GM21360 (cell line): Measurements from ENCODE around the gene HLA-DPB1.

Experiments used
- ATAC-seq: cut with Tn5 transposase; IDR thresholded peaks from one replicate; pipeline ENCODE4 v1.9.1; 2021; ENCODE audit warnings: mild to moderate bottlenecking, moderate library complexity; ENCODE audit not compliant: unreplicated experiment

Gene HLA-DPB1

DNA sequence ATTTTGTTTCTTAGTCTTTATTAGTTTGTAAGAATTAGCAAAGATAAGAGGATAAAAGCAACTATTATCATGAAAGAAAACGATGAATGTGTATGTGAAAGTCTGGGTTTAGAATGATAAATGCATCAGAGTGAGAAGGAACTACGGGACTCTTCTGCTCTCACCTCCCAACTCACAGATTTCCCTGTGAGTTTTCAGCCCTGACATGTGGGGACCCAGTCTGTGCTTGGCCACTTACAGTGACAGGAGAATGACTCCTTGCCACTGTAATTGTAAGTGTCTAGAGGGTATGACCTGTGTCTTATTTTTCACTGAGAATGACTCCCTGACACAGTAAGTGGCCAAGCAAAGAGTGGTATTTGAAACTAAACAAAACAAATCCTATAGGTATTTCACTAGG, 4.9 kb upstream of the HLA-DPB1 start:
- ATAC-seq: no peak

DNA sequence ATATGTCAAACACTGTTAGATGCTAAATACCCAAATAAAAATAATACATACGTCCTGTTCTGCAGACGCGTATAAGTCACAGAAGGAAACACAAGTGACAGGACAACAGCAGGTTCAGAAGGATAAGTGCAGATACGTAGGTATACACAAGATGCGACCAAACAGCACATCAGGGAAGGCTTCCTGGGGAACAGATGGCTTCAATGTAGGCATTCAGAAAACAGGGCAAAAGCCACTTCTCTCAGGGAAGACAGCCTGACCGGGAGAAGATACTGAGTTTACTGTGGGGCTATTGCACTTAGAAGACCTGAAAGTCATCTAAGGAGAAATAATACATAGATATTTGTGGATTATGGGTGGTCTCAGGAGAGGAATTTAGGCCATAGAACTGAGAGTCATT, 4.2 kb upstream of the HLA-DPB1 start:
- ATAC-seq: no peak

DNA sequence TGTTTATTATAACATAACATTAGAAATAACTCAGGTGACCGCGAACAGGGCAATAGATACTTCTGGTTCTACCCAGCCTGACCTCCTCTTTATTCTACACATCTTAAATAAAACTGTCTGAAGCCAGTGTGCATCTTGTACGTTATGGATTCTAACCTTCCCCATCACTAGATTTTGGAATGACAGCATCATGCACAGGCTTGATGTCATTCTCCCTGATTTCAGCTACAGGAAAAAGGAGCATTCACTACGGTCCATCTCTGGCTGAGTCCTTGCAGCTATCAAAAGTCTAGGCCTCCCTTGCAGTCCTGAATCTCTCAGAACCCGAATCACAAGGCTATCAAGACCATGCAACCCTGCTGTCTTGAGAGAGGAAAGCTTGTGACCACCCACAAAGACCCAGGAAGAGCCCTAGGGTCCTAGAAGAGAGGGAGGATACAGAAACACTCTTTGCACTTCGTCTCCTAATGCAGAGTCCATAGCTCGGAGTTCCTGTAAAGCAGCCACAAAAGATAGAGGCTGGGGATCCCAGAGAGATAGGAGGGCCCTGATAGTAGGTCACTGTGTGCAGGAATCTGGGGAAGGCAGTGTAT, 3.2 kb upstream of the HLA-DPB1 start:
- no peak for ATAC-seq

DNA sequence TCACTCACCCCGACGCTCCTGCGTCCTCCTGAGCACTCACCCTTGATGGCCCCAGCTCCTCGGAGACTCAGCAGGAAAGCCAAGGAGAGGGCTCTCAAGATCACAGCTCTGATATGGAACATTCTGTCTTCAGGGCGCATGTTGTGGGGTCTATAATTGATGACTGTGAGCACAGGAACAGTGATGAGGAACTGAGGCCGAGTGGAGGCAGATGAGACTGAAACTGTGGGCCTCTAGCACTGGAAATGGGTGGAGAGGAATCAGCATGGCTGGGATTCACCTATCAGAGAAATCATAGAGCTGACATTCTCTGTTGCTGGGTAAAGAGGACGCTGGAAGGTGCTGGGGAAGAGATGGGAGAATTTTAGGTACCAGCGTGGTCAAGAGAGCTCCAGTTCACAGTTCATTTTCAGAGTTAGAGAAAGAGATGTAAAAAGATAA, 2.3 kb upstream of the HLA-DPB1 start, which contains the start of gene HLA-DPA1:
HLA-DPA1 (minus strand) TSS at position 219 of the 441 bp plus-strand sequence.
- peak; percentile 73 for ATAC-seq

DNA sequence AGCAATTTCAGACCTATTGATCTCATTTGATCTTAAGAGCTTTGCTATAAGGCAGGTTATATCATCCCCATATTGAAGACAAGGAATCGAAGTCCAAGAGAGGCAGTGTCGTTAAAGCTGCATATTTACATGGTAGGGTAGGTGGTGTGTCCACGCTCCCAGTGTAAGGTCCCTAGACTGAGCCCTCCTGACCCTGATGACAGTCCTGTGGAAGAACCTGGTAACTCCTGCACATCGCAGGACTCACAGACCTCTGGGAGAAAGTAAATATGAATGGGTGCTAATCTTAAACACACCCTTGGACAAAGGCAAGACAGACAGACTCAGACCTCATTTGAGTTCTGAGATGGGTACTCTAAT, 602 bp upstream of the HLA-DPB1 start:
- peak; percentile 11 for ATAC-seq

- ATAC-seq: no peak
These were observed 680 bp downstream of the HLA-DPB1 start for GRCh38 chr6:33076406-33076934.

DNA sequence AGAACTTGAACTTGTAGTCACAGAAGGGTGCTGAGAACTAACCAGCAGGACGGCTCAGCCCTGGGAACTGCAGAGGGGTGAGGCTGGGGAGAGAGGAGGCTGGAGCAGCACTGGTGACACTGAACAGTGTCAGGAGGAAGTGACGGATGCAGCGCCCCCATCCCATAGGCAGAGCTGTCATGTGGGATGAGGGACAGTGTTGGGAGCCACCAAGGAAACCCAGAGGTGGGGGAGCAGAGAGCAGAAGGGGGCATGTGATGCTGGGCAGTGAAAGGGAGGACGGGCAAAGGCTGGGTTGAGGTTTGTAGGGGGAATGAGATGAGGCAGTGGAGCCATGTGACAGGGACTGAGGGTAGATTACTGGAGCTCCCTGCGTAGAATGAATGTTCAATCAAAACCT, 2.1 kb downstream of the HLA-DPB1 start:
- no peak for ATAC-seq

DNA sequence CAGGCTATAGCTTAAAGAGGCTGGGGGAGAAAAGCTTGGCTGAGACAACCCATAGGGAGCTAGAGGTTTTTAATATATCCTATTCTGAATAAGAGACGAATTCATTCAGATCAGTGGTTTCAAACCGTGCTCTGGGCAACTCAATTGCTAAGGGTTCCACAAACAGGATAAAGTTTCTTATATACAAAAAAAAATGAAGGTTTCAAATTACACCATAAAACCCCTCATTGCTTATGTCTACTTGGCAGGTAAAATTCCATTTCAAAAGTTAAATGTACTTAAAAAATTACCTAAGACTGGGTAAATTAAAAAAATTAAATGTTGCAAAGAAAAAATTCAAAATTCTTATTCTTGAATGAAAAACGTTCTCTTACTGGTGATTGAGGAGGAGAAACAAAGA, 2.7 kb downstream of the HLA-DPB1 start:
- ATAC-seq: no peak

- no peak for ATAC-seq
These were observed 3.2 kb downstream of the HLA-DPB1 start for GRCh38 chr6:33078919-33079521.

DNA sequence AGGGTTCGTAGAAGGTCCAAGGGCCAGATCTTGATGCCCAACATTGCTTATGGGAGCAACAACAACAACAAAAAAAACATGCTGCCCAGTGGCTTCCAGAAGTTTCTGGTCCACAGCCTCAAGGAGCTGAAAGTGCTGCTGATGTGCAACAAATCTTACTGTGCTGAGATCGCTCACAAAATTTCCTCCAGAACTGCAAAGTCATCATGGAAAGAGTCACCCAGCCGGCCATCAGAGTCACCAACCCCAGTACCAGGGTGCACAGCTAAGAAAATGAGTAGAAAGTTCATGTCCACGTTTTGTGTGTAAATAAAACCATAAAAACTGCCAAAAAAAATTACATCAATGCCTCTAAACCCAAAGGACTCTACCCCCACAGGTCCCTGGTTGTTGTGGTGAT, 3.8 kb downstream of the HLA-DPB1 start:
- ATAC-seq: no peak

DNA sequence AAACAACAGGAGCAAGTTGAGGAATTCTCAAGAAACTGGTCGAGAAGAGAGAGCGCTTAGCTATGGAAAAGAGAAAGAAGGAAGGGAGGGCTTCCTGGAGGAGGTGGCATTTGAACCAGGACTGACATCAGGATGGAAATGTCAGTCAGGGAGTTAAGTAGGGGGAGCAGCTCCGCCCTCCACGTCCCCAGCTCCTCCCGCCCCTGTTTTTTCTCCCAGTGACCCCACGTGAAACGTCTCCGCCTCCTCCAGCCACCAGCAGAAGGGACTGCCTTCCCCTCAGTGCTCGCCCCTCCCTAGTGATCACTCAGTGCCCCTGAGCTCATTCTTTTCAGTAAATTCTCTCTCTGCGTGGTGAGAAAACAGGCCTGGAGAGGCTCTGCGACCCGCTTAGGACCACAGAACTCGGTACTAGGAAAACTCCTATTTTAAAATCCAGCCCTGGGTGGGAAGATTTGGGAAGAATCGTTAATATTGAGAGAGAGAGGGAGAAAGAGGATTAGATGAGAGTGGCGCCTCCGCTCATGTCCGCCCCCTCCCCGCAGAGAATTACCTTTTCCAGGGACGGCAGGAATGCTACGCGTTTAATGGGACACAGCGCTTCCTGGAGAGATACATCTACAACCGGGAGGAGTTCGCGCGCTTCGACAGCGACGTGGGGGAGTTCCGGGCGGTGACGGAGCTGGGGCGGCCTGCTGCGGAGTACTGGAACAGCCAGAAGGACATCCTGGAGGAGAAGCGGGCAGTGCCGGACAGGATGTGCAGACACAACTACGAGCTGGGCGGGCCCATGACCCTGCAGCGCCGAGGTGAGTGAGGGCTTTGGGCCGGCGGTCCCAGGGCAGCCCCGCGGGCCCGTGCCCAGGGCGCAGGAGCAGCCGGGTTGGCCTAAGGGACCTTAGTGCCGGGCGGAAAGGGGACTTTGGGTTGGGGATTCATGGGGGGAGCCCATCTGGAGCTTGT, 4.6 kb downstream of the HLA-DPB1 start:
- ATAC-seq: no peak

DNA sequence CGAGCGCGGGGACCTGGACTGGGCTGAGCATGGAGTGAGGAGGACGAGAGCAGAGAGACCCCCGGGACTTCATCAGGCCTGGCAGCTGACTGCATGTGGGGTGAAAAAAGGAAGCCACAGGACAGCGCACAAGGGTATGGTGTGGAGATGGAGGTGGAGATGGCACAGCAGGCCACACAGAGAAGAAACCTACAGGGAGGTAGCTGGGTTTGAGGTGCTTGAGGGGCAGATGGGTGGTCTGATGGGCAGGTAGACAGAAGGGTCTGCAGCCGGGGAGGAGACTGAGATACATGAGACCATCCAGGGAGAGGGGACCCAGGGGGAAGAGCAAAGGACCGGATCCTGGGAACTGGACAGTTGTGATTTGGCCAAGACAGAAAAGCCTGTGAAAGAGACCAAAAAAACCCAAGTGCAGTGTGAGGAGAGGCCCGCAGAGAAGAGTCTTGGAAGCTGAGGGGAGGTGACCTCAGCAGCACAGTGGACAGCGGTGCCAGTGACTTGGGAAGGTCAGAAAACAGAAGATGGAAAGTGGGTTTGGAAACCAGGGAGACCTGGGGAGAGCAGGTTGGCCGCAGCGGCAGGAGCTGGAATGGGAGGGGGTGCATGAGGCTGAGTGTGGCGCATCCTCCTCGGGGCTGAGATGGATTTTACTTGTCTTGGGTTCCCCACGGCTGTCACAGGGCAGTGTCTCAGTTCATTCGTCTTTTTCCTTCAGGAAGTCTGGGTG, 5.5 kb downstream of the HLA-DPB1 start:
- ATAC-seq: no peak

DNA sequence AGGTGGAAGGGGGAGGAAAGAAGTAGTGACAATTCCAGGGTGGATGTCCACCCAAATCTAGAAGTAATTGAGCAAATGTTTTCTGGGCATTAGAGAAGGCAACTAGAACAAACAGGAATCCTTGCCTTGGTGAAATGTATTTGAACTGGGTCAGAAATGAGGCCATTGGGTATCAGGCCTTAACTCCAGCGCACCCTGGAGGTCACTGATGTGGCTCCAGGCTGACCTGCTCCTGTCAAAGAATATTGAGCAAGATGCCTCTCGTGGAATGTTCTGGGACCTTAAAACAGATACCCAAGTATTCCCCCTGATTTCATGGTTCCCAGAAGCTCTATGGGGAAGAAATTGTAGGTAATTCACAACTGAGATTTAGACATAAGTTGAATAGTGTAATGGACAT, 6.9 kb downstream of the HLA-DPB1 start:
- ATAC-seq: no peak

GRCh38 chr6:33085627-33086026, 9.8 kb downstream of the HLA-DPB1 start:
- no peak for ATAC-seq

DNA sequence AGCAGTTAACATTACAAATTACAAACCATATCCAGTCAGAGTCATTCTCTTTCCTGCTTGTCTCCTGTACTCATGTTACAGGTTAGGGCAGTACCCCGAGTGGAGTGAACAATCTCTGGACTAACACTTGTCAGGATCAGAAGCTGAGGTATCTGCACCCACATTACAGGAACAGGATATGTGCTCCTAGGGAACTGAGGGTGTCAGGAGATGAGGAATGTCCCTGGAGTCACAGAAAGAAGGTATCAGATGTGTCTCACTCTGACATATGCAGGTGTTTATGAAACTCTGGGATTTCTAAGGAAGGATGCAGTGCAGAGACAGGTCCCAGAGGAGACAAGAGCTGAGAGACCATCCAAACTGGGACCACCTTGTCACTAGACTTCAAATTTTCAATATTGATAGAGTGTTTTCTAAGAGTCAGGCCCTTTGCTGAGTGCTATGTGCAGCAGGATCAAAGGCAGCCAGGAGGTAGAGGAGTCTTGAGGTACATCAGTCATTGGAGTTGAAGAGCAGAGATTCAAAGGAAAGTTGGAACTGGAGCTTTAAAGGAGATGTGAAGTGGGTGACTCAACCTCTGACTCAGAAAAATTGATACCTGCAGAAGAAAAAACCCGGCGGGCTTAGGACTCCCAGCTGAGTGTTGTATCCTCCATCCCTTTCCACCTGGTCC, 12.6 kb downstream of the HLA-DPB1 start:
- ATAC-seq: no peak

DNA sequence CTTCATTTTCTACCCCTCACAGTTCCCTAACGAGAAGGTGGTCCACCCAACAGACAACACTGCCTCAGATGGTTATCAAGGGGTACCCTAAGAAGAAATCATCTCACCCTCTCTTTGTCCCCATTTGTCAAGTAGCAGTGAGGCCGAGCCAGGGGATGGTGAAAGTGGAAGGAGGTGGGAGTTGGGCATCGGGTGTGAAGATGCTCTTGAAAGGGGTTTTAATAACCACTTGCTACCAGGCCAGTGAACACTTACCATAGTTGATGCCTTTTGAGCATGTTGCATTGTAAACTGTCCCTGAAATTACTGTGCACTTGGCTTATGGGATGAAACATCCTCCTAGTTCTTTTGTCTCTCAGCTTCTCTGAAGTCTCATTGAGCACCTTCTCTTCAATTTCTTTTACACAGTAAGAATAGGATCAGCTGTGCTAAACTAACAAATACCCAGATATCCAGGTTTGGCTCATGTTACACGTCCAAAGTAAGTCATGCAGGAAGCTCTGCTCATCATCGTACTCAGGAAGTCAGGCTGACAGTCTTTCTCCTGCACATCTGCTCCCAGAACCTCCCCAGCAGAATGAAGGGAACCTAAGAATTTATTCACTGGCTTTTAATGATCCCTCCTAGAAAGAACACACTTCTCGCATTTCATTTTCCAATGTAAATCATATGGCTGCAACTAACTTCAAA, 13.3 kb downstream of the HLA-DPB1 start:
- no peak for ATAC-seq

DNA sequence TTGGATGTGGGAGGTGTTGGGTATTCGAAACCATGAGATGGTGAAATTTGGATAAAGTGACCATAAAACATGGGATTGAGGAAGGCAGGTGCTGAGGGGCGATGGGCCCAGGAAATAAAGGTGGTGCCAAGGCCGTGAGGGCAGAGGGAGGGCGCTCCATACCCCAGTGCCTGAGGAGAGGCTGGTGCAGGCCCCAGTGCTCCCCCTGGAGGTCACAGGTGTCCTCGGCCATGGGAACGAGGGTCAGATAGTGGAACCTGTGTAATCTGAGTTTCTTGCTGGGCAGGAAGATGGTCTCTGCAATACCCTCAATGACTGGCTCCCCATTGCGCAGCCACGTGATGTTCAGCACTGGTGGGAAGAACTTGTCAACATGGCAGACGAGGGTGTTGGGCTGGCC, 16.2 kb downstream of the HLA-DPB1 start:
- no peak for ATAC-seq

DNA sequence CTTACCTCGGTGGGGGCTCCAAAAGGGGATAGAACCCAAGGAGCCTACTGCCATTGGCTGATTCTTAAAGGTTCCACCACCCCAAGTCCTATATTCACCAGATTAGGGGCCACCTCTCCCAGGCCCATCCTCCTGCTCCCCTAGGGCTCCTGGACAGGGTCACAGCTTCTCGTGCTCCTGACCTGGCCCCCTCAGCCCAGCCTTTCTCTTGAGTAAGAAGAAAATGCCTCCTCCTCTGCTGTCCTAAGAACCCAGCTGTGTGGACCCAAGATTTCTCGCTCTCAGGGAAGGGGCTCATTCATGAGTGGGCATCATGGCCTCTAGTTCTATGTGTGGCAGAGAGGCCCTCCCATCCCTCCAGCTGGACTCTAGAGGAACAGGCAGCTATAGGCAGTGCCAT, 16.6 kb downstream of the HLA-DPB1 start:
- ATAC-seq: no peak

GRCh38 chr6:33093855-33094254, 18.1 kb downstream of the HLA-DPB1 start:
- ATAC-seq: no peak

- no peak for ATAC-seq
These were observed 19.9 kb downstream of the HLA-DPB1 start for GRCh38 chr6:33095681-33096080.
